PFSK-1 (cell line): ENCODE data around the gene TOR2A.

Experiments
- FOXP2 ChIP-seq: optimal IDR thresholded peaks from 2 replicates; pipeline ENCODE3; 2011; ENCODE audit warnings: borderline replicate concordance, control low read depth, inconsistent platforms; ENCODE audit not compliant: insufficient read depth; ENCODE audit errors: extremely low read length, extremely low read depth
- POLR2AphosphoS5 ChIP-seq: IDR thresholded peaks from 2 replicates; pipeline ENCODE4 v1.6.1; 2012; ENCODE audit warnings: low read depth, mild to moderate bottlenecking, control low read depth, low read length, moderate library complexity
- REST ChIP-seq, 2 experiments: IDR thresholded peaks; 2 replicates each; pipeline versions ENCODE4 v1.6.1 to v1.8.0; 2011 to 2012; ENCODE audit warnings: low read depth in 2 of 2, low read length in 2 of 2, control low read depth in 1 of 2, inconsistent platforms in 1 of 2, mild to moderate bottlenecking in 1 of 2, moderate library complexity in 1 of 2; ENCODE audit not compliant: insufficient read depth in 1 of 2
- SIN3A ChIP-seq: IDR thresholded peaks from 2 replicates; pipeline ENCODE4 v1.6.1; 2012; ENCODE audit warnings: mild to moderate bottlenecking, low read length, moderate library complexity, borderline replicate concordance; ENCODE audit not compliant: insufficient read depth
- TAF1 ChIP-seq: IDR thresholded peaks from 2 replicates; pipeline ENCODE4 v1.6.1; 2012; ENCODE audit warnings: low read length, control low read depth, borderline replicate concordance; ENCODE audit not compliant: insufficient read depth

DNA sequence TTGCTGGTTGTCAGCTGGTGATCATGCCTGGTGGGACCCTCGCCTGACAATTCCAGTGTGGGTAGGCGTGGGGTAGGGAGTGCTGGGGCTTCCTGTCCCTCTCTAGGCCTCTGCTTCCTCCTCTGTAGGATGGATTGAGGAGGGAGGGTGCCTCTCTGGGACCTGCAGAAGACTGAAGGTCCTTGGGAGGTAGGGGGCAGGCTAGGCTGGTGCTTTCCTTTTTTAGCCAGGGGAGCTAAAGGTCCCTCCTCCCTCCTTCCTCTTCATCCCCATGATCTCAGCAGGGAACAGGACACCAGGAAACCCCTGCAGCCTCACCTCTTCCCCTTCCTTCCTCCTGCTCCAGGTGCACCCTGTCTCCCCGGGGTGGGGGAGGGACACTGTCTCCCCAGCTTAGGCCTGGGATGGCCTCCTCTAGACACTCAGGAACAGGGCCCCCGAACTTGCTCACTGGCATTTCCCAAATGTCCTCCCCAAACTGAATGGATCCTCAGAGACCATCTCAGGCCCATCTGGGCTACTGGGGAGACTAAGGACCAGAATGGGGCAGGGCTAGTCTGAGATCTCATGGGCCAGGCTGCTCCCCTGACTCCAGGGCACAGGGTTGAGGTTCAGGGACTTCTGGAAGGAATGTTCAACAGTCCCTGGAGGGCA is 35.0 kb upstream of the TOR2A start:
- TF ChIP-seq SIN3A (no peak), REST (IDR thresholded peaks at IDR 0.05; ENCODE audit: insufficient read depth in 1 of 2, low read depth in 2 of 2, low read length in 2 of 2) (no peak), TAF1 (no peak), POLR2AphosphoS5 (no peak), FOXP2 (no peak)
